SK-N-SH treated with all-trans-retinoic acid at 6 μM for 48 hours (cell line): ENCODE measurements around the gene RHEBL1.

ENCODE experiments used
- ATAC-seq: fragments of 200-7000 bp; cut with Tn5 transposase; 3 replicates; pipeline ENCODE4 v1.9.1; 2020; ENCODE audit warnings: mild to moderate bottlenecking, moderate library complexity
- ARNTL ChIP-seq: fragments of 450-650 bp; formaldehyde crosslinking; IDR thresholded peaks from 2 replicates; pipeline ENCODE4 v1.5.0; 2020; ENCODE audit warnings: low read depth, mild to moderate bottlenecking, moderate library complexity, borderline replicate concordance
- CREB5 ChIP-seq: fragments of 250-450 bp; sonication (Bioruptor Pico); IDR thresholded peaks from 2 replicates; pipeline ENCODE4 v1.5.1; 2020; ENCODE audit warnings: low read depth, mild to moderate bottlenecking, moderate library complexity
- CSDC2 ChIP-seq: fragments of 250-450 bp; sonication (Bioruptor Pico); IDR thresholded peaks from 2 replicates; pipeline ENCODE4 v1.5.0; 2020; ENCODE audit warnings: mild to moderate bottlenecking, moderate library complexity
- CSRNP3 ChIP-seq: fragments of 250-450 bp; sonication (Bioruptor Pico); IDR thresholded peaks from 2 replicates; pipeline ENCODE4 v1.5.1; 2021; ENCODE audit warnings: mild to moderate bottlenecking, moderate library complexity
- ESRRG ChIP-seq: fragments of 250-450 bp; sonication (Bioruptor Pico); IDR thresholded peaks from 2 replicates; pipeline ENCODE4 v1.6.1; 2021; ENCODE audit warnings: mild to moderate bottlenecking
- GLIS3 ChIP-seq: fragments of 250-450 bp; sonication (Bioruptor Pico); IDR thresholded peaks from 2 replicates; pipeline ENCODE4 v1.5.0; 2020; ENCODE audit warnings: mild to moderate bottlenecking, moderate library complexity
- ISL1 ChIP-seq: fragments of 250-450 bp; sonication (Bioruptor Pico); IDR thresholded peaks from 2 replicates; pipeline ENCODE4 v2.1.2; 2022; ENCODE audit warnings: mild to moderate bottlenecking, moderate library complexity
- OSR1 ChIP-seq: fragments of 250-450 bp; sonication (Bioruptor Pico); IDR thresholded peaks from 2 replicates; pipeline ENCODE4 v1.8.0; 2022; ENCODE audit warnings: moderate library complexity, mild to moderate bottlenecking, inconsistent platforms
- PATZ1 ChIP-seq: fragments of 250-450 bp; sonication (Bioruptor Pico); IDR thresholded peaks from 2 replicates; pipeline ENCODE4 v1.8.0; 2020; ENCODE audit warnings: mild to moderate bottlenecking, moderate library complexity, borderline replicate concordance
- POU6F1 ChIP-seq: fragments of 250-450 bp; sonication (Bioruptor Pico); IDR thresholded peaks from 2 replicates; pipeline ENCODE4 v1.8.0; 2021; ENCODE audit warnings: low read depth, mild to moderate bottlenecking, moderate library complexity, borderline replicate concordance
- PPARA ChIP-seq: fragments of 250-450 bp; sonication (Bioruptor Pico); IDR thresholded peaks from 2 replicates; pipeline ENCODE4 v1.5.0; 2020; ENCODE audit warnings: mild to moderate bottlenecking, borderline replicate concordance
- RARB ChIP-seq: fragments of 250-450 bp; sonication (Bioruptor Pico); IDR thresholded peaks from 2 replicates; pipeline ENCODE4 v1.8.0; 2021; ENCODE audit warnings: mild to moderate bottlenecking, moderate library complexity
- SNAI2 ChIP-seq: fragments of 250-450 bp; sonication (Bioruptor Pico); IDR thresholded peaks from 2 replicates; pipeline ENCODE4 v1.5.0; 2020; ENCODE audit warnings: mild to moderate bottlenecking, moderate library complexity
- TCF4 ChIP-seq: fragments of 250-450 bp; sonication (Bioruptor Pico); IDR thresholded peaks from 2 replicates; pipeline ENCODE4 v1.8.0; 2021; ENCODE audit warnings: mild to moderate bottlenecking, moderate library complexity, borderline replicate concordance
- TOX ChIP-seq: fragments of 250-450 bp; sonication (Bioruptor Pico); IDR thresholded peaks from 2 replicates; pipeline ENCODE4 v1.8.0; 2021; ENCODE audit warnings: mild to moderate bottlenecking, moderate library complexity, borderline replicate concordance
- TSHZ2 ChIP-seq: fragments of 250-450 bp; sonication (Bioruptor Pico); IDR thresholded peaks from 2 replicates; pipeline ENCODE4 v1.5.0; 2020; ENCODE audit warnings: mild to moderate bottlenecking, moderate library complexity
- ZC3H10 ChIP-seq: fragments of 250-450 bp; sonication (Bioruptor Pico); IDR thresholded peaks from 2 replicates; pipeline ENCODE4 v1.5.1; 2021; ENCODE audit warnings: mild to moderate bottlenecking, moderate library complexity
- ZFP3 ChIP-seq: fragments of 250-450 bp; sonication (Bioruptor Pico); IDR thresholded peaks from 2 replicates; pipeline ENCODE4 v1.5.0; 2020; ENCODE audit warnings: mild to moderate bottlenecking, moderate library complexity
- ZNF565 ChIP-seq: fragments of 450-650 bp; formaldehyde crosslinking; conservative IDR thresholded peaks from 2 replicates; pipeline ENCODE4 v1.5.0; 2020; ENCODE audit warnings: low read depth, mild to moderate bottlenecking, moderate library complexity
- ZNF70 ChIP-seq: fragments of 450-650 bp; formaldehyde crosslinking; IDR thresholded peaks from 2 replicates; pipeline ENCODE4 v1.5.0; 2020; ENCODE audit warnings: mild to moderate bottlenecking, moderate library complexity
- ZNF8 ChIP-seq: fragments of 450-650 bp; formaldehyde crosslinking; IDR thresholded peaks from 2 replicates; pipeline ENCODE4 v1.5.0; 2020; ENCODE audit warnings: mild to moderate bottlenecking, moderate library complexity

Gene RHEBL1

GRCh38 chr12:49036029-49036428, 33.8 kb downstream of the RHEBL1 start:
- ATAC-seq, result no peak
- TF ChIP-seq CSRNP3 (no peak), CSDC2 (CRISPR knock-in tag) (no peak), TOX (CRISPR knock-in tag) (no peak), POU6F1 (CRISPR knock-in tag) (no peak), OSR1 (CRISPR knock-in tag) (no peak), ZC3H10 (CRISPR knock-in tag) (no peak), GLIS3 (CRISPR knock-in tag) (no peak), ISL1 (CRISPR knock-in tag) (no peak), ZFP3 (CRISPR knock-in tag) (no peak), ARNTL (CRISPR knock-in tag) (no peak), ZNF70 (CRISPR knock-in tag) (no peak), TSHZ2 (CRISPR knock-in tag) (no peak), ZNF565 (CRISPR knock-in tag) (no peak), ESRRG (CRISPR knock-in tag) (no peak), SNAI2 (CRISPR knock-in tag) (no peak), PPARA (no peak), ZNF8 (CRISPR knock-in tag) (no peak), TCF4 (no peak), CREB5 (no peak)

GRCh38 chr12:49034286-49034622, 35.5 kb downstream of the RHEBL1 start:
- no peak for ATAC-seq
- TF ChIP-seq TCF4, result no peak
- no peak for TF ChIP-seq ZNF8 (CRISPR knock-in tag)
- TF ChIP-seq TSHZ2 (CRISPR knock-in tag), result no peak
- TF ChIP-seq TOX (CRISPR knock-in tag), result no peak
- TF ChIP-seq GLIS3 (CRISPR knock-in tag), result no peak
- no peak for TF ChIP-seq ZNF565 (CRISPR knock-in tag)
- no peak for TF ChIP-seq PATZ1 (CRISPR knock-in tag)
- no peak for TF ChIP-seq ARNTL (CRISPR knock-in tag)
- TF ChIP-seq RARB, result no peak
- TF ChIP-seq OSR1 (CRISPR knock-in tag), result no peak
- no peak for TF ChIP-seq CSRNP3
- no peak for TF ChIP-seq CSDC2 (CRISPR knock-in tag)
- no peak for TF ChIP-seq ZFP3 (CRISPR knock-in tag)
- TF ChIP-seq ZNF70 (CRISPR knock-in tag), result no peak
- TF ChIP-seq ISL1 (CRISPR knock-in tag), result no peak
- TF ChIP-seq, all 23 proteins: peak for 0
